Caco-2 (cell line): Measurements from ENCODE around the gene CPM. TPM values are rescaled to one million over a fixed set of nuclear protein-coding genes. Genes with fewer than 3 reads are reported as not detected.
"Not testable (repeated sequence)": the region's sequence is repeated elsewhere in the genome, so short reads cannot be mapped to it uniquely, and the experiment has no call there.

Experiments
- BruUV-seq: library from RNA; stranded (reverse); fragments of 400-500 nt; replicated peaks from 2 replicates; lab custom pipeline; 2021; lab: Mats Ljungman, UMichigan
- CTCF ChIA-PET: fragments of 300-600 bp; sonication (Branson Sonifier 250); formaldehyde crosslinking; loops from one replicate; lab custom pipeline; 2022; ENCODE audit warnings: antibody characterized with exemption; lab: Charles Lee
- POLR2A ChIA-PET: fragments of 300-600 bp; sonication (Branson Sonifier 250); formaldehyde crosslinking; loops from one replicate; lab custom pipeline; 2022; ENCODE audit warnings: antibody characterized with exemption; lab: Charles Lee
- DNase-seq, 2 experiments: peaks; one replicate each; pipeline versions ENCODE4 v3.0.0 to v3.0.0-alpha.2; 2020 to 2022
- H3K27me3 ChIP-seq: replicated peaks from 2 replicates; pipeline ENCODE4 v1.6.0; 2011; ENCODE audit warnings: low read length; ENCODE audit not compliant: control insufficient read depth, insufficient read depth
- H3K36me3 ChIP-seq: 2 replicates; pipeline ENCODE4 v1.5.1; 2011; ENCODE audit warnings: low read length; ENCODE audit not compliant: control insufficient read depth, insufficient read depth
- H3K4me1 ChIP-seq: fragments of 250-450 bp; sonication (Bioruptor Pico); 2 replicates; pipeline ENCODE4 v1.5.1; 2020; ENCODE audit warnings: mild to moderate bottlenecking
- H3K4me3 ChIP-seq: 2 replicates; pipeline ENCODE4 v1.5.1; 2011; ENCODE audit warnings: low read depth, mild to moderate bottlenecking, control low read depth, low read length
- H3K9me3 ChIP-seq: fragments of 250-450 bp; sonication (Bioruptor Pico); 2 replicates; pipeline ENCODE4 v1.5.1; 2020; ENCODE audit warnings: mild to moderate bottlenecking, moderate library complexity
- H3K27ac Mint-ChIP-seq: one replicate; pipeline ENCODE4 v1.8.0; 2022; ENCODE audit warnings: mixed read lengths; ENCODE audit not compliant: unreplicated experiment
- H3K27me3 Mint-ChIP-seq: one replicate; pipeline ENCODE4 v1.8.0; 2022; ENCODE audit warnings: mixed read lengths; ENCODE audit not compliant: insufficient read depth, unreplicated experiment
- H3K36me3 Mint-ChIP-seq: one replicate; pipeline ENCODE4 v1.8.0; 2022; ENCODE audit warnings: mild to moderate bottlenecking, mixed read lengths; ENCODE audit not compliant: insufficient read depth, unreplicated experiment
- H3K4me1 Mint-ChIP-seq: one replicate; pipeline ENCODE4 v1.8.0; 2022; ENCODE audit warnings: low read depth, mixed read lengths; ENCODE audit not compliant: unreplicated experiment
- H3K4me3 Mint-ChIP-seq: one replicate; pipeline ENCODE4 v1.8.0; 2022; ENCODE audit warnings: mild to moderate bottlenecking, moderate library complexity, mixed read lengths; ENCODE audit not compliant: unreplicated experiment
- H3K9me3 Mint-ChIP-seq: one replicate; pipeline ENCODE4 v1.8.0; 2022; ENCODE audit warnings: mixed read lengths; ENCODE audit not compliant: unreplicated experiment
- intact Hi-C: fragments of 100-400 bp; cut with micrococcal nuclease; formaldehyde crosslinking; loops from one replicate; pipeline ENCODE4 v1.10.0; 2022; ENCODE audit not compliant: unreplicated experiment
- total RNA-seq: library from RNA; stranded (reverse); gene quantifications from 2 replicates; pipeline ENCODE4 v1.2.3, GENCODE V29; 2022
- TF ChIP-seq, protein P1 (sequence below), 2 experiments: fragments of 200-600 bp in 1 of 2; IDR thresholded peaks; 1 replicate in 1 of 2; 2 replicates in 1 of 2; pipeline versions ENCODE4 v1.5.1 to v1.8.0; 2011 to 2022; ENCODE audit warnings: antibody characterized with exemption in 1 of 2, control low read depth in 1 of 2, inconsistent platforms in 1 of 2, low read depth in 1 of 2, low read length in 1 of 2, mild to moderate bottlenecking in 1 of 2, moderate library complexity in 1 of 2; ENCODE audit not compliant: insufficient read depth in 1 of 2, severe bottlenecking in 1 of 2, unreplicated experiment in 1 of 2

The CPM gene
- total RNA-seq, 1 experiment from 2014 or later, result 8.2 TPM

DNA sequence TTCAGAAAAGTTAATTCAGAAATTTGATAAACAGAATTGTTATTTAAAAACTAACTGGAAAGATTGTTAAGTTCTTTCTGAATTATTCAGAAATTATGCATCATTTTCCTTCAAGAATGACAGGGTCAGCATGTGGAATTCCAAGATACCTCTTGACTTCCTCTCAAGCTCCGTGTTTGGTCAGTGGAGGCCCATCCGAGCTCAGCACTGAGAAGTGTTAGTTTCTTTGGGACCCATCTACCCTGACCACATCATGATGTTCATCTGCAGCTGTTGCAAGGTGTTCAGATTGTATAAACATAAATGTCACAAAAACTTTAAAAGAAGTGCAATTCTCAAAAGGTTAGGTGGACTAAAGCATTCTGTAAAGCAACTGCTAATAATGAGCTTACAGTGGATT lies 91.3 kb downstream of the CPM start:
- no peaks in the 10 kb centered on the region for H3K27me3 ChIP-seq
- no peaks in the 10 kb centered on the region for H3K9me3 ChIP-seq
- no peaks in the 10 kb centered on the region for H3K4me1 Mint-ChIP-seq
- no peak for DNase-seq
- H3K4me1 ChIP-seq, result no peaks in the 10 kb centered on the region
- CTCF ChIA-PET, result no interaction called here
- H3K36me3 Mint-ChIP-seq, result peaks cover 55% of the 10 kb centered on the region
- peaks cover 4% of the 10 kb centered on the region for H3K36me3 ChIP-seq
- no peaks in the 10 kb centered on the region for H3K9me3 Mint-ChIP-seq
- POLR2A ChIA-PET, result no interaction called here
- no TSS peak for BruUV-seq
- no peaks in the 10 kb centered on the region for H3K27me3 Mint-ChIP-seq
- no peak overlapping the region for H3K27ac Mint-ChIP-seq
- intact Hi-C loops, result no loop called here
- TF ChIP-seq, protein P1, sequence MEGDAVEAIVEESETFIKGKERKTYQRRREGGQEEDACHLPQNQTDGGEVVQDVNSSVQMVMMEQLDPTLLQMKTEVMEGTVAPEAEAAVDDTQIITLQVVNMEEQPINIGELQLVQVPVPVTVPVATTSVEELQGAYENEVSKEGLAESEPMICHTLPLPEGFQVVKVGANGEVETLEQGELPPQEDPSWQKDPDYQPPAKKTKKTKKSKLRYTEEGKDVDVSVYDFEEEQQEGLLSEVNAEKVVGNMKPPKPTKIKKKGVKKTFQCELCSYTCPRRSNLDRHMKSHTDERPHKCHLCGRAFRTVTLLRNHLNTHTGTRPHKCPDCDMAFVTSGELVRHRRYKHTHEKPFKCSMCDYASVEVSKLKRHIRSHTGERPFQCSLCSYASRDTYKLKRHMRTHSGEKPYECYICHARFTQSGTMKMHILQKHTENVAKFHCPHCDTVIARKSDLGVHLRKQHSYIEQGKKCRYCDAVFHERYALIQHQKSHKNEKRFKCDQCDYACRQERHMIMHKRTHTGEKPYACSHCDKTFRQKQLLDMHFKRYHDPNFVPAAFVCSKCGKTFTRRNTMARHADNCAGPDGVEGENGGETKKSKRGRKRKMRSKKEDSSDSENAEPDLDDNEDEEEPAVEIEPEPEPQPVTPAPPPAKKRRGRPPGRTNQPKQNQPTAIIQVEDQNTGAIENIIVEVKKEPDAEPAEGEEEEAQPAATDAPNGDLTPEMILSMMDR (IDR thresholded peaks at IDR 0.05; ENCODE audit: insufficient read depth in 1 of 2, low read depth in 1 of 2, low read length in 1 of 2, severe bottlenecking in 1 of 2, unreplicated experiment in 1 of 2), result no peak
- H3K4me3 ChIP-seq, result no peak overlapping the region
- no peak overlapping the region for H3K4me3 Mint-ChIP-seq

DNA sequence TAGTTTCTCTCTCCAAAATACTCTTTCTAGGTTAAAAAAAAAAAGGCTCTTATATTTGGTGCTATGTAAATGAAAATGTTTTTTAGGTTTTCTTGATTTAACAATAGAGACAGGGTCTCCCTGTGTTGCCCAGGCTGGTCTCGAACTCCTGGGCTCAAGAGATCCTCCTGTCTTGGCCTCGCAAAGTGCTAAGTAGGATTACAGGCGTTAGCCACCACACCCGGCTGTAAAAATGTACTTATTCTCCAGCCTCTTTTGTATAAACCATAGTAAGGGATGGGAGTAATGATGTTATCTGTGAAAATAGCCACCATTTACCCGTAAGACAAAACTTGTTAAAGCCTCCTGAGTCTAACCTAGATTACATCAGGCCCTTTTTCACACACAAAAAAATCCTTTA lies 91.8 kb downstream of the CPM start:
- POLR2A ChIA-PET, CTCF ChIA-PET, H3K36me3 ChIP-seq, H3K4me3 ChIP-seq, intact Hi-C loops, H3K4me1 Mint-ChIP-seq, H3K27me3 ChIP-seq, H3K27me3 Mint-ChIP-seq, H3K9me3 Mint-ChIP-seq, H3K9me3 ChIP-seq, DNase-seq, H3K27ac Mint-ChIP-seq, BruUV-seq, H3K4me1 ChIP-seq, H3K4me3 Mint-ChIP-seq: not testable (repeated sequence)
- H3K36me3 Mint-ChIP-seq, result peaks cover 60% of the 10 kb centered on the region

DNA sequence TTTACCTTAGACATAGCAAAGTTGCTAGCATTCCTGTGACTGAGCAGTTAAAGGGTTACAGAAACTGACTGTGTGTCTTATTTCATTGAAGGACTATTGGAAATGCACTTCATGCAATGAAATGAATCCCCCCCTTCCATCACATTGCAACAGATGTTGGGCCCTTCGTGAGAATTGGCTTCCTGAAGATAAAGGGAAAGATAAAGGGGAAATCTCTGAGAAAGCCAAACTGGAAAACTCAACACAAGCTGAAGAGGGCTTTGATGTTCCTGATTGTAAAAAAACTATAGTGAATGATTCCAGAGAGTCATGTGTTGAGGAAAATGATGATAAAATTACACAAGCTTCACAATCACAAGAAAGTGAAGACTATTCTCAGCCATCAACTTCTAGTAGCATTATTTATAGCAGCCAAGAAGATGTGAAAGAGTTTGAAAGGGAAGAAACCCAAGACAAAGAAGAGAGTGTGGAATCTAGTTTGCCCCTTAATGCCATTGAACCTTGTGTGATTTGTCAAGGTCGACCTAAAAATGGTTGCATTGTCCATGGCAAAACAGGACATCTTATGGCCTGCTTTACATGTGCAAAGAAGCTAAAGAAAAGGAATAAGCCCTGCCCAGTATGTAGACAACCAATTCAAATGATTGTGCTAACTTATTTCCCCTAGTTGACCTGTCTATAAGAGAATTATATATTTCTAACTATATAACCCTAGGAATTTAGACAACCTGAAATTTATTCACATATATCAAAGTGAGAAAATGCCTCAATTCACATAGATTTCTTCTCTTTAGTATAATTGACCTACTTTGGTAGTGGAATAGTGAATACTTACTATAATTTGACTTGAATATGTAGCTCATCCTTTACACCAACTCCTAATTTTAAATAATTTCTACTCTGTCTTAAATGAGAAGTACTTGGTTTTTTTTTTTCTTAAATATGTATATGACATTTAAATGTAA lies 93.5 kb downstream of the CPM start:
- Mint-ChIP-seq H3K27me3 (no peaks in the 10 kb centered on the region), H3K4me1 (no peaks in the 10 kb centered on the region), H3K27ac (no peak overlapping the region), H3K36me3 (peaks cover 76% of the 10 kb centered on the region), H3K9me3 (no peaks in the 10 kb centered on the region), H3K4me3 (no peak overlapping the region)
- BruUV-seq, result TSS peak; percentile 15
- Histone ChIP-seq H3K36me3 (peaks cover 4% of the 10 kb centered on the region), H3K9me3 (no peaks in the 10 kb centered on the region), H3K27me3 (no peaks in the 10 kb centered on the region), H3K4me3 (no peak overlapping the region), H3K4me1 (no peaks in the 10 kb centered on the region)
- intact Hi-C loops, result no loop called here
- DNase-seq, result no peak
- POLR2A ChIA-PET, result no interaction called here
- CTCF ChIA-PET, result interaction anchor here (0.5 to 0.6 kb wide), 2 partner anchors 92 to 317 kb away, joined by 5 read pairs; no protein-coding TSS in a partner anchor
- TF ChIP-seq, protein P1 (IDR thresholded peaks at IDR 0.05; ENCODE audit: insufficient read depth in 1 of 2, low read depth in 1 of 2, low read length in 1 of 2, severe bottlenecking in 1 of 2, unreplicated experiment in 1 of 2), result no peak
